ENCODE results near the gene TFF1. TPM values are rescaled to one million over a fixed set of nuclear protein-coding genes. Genes with fewer than 3 reads are reported as not detected.

TFF1 gene
- total RNA-seq, 2 donors from 2014 or later: not detected

GRCh38 chr21:42385619-42386018 is 19.3 kb upstream of the TFF1 start:
- intact Hi-C loops (cut with DNase I): no loop called here
- DNase-seq (ENCODE audit: low spot score): peak; percentile 69

- intact Hi-C loops (cut with DNase I): no loop called here
- DNase-seq (ENCODE audit: low spot score): peak; percentile 41
Observed at GRCh38 chr21:42384989-42385388, 18.7 kb upstream of the TFF1 start.

DNA sequence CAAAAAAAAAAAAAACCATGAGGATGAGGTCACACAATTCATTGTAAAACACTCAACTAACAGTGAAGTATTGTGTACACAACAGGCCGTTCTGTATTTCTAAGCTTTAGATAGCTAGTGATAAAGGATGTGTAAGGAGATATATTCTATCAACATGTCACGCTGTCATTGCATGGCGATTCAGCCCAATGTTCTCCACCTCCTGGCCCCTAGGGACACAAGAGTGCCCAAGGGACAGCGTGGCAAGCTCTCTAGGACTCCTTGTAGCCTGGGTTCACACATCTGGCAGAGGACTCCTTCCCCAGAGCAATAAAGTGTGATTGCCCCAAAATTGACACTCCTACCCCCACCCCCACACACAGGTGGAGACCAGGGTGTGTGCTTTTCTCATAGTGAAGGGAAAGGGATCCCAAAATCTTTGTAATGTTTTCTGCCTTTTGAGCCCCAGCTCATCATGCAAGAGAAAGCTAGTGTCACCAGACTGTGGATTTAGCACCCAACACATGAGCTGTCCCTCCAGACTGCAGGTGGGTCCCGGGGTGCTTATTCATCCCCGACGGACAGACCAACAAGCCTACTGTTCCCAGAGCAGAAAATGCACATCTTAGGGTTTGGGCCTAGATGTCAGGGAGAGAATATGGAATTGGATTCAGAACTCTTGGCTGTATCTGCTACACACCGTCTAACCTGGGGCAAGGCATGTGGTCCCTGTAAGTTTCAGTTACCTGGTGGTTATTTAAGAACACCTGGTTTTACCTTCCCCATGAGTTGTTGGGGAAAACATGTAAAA is 18.0 kb upstream of the TFF1 start:
- DNase-seq (ENCODE audit: low spot score): peak; percentile 34
- intact Hi-C loops (cut with DNase I): no loop called here

DNA sequence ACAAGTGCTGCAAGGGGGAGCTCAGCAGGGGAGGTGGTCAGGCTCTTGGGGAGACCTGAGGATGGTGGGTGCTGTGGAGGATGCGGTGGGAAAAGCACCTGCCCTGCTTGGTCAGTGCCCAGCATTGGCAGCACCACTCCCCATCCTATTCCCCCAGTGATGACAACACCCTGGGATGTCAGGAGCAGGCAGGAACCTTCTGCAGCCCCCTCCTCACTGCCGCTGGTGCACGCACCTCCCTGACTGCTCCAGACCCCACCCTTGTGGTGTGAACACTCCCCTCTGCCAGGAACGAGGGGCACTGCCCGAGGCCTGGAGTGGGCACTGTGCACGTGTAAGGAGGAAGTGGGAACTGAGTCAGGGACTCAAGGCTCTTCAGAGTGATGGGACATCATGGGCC is 17.0 kb upstream of the TFF1 start:
- peak; percentile 67 for DNase-seq (ENCODE audit: low spot score)
- intact Hi-C loops (cut with DNase I): no loop called here

- intact Hi-C loops (cut with DNase I): no loop called here
- DNase-seq (ENCODE audit: low spot score): no peak
Observed at GRCh38 chr21:42382915-42383314, 16.6 kb upstream of the TFF1 start.

- peak; percentile 25 for DNase-seq (ENCODE audit: low spot score)
- intact Hi-C loops (cut with DNase I): no loop called here
Observed at GRCh38 chr21:42381347-42381984, 15.1 kb upstream of the TFF1 start.

- intact Hi-C loops (cut with DNase I): no loop called here
- DNase-seq (ENCODE audit: low spot score): peak; percentile 50
Observed at GRCh38 chr21:42379426-42380215, 13.3 kb upstream of the TFF1 start.

- intact Hi-C loops (cut with DNase I): no loop called here
- no peak for DNase-seq (ENCODE audit: low spot score)
Observed at GRCh38 chr21:42378418-42378817, 12.1 kb upstream of the TFF1 start.

DNA sequence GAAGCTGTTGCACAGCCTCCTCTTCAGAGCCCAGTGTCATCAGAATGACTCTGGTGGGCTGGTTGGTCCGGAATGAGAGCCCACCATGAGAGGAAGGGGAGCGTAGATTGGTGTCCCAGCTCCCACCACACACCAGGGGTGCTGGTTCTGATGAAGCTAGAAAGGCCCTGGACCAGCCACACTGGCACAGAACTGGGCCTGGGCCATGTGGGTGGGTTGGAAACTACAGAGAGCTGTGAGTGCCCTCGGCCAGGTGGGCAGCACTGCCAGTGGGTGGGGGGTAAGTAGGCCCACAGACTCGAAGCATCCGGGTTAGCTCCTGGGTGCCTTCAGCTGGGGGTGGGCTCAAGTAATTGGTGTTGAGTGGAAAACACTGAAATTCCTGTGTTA is 11.6 kb upstream of the TFF1 start:
- intact Hi-C loops (cut with DNase I): no loop called here
- peak; percentile 30 for DNase-seq (ENCODE audit: low spot score)

DNA sequence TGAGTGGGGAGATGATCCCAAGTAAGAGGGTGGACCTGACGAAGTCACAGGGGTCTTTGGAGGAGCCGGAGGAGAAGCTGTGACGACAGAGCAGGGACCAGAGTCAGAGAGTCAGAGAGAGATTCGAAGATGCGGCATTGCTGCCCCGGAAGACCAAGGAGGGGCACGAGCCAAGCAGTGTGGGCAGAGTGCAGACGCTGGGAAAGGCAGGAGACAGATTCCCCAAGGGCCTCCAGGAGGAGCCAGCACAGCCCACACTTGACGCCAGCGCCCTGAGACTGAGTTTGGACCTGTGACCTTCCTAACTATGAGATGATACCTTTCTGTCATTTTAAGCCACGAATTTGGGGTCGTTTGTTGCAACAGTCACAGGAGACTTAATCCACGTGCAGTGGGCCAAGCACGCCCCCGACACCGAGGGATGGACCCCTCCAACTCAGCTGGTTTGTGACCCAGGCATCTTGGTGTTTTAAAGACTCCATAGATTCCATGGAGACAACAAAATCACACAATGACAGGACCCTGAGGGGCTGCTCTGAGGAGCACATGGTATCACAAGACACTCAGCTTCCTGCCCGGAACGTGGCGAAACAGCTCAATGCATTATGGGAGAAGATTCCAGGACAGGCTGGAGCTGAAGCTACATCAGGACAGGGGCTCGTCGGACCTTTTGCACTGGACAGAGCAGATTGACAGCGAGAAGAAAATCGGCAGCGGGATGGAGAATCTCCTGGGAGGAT is 11.0 kb upstream of the TFF1 start:
- intact Hi-C loops (cut with DNase I): no loop called here
- DNase-seq (ENCODE audit: low spot score): peak; percentile 46

DNA sequence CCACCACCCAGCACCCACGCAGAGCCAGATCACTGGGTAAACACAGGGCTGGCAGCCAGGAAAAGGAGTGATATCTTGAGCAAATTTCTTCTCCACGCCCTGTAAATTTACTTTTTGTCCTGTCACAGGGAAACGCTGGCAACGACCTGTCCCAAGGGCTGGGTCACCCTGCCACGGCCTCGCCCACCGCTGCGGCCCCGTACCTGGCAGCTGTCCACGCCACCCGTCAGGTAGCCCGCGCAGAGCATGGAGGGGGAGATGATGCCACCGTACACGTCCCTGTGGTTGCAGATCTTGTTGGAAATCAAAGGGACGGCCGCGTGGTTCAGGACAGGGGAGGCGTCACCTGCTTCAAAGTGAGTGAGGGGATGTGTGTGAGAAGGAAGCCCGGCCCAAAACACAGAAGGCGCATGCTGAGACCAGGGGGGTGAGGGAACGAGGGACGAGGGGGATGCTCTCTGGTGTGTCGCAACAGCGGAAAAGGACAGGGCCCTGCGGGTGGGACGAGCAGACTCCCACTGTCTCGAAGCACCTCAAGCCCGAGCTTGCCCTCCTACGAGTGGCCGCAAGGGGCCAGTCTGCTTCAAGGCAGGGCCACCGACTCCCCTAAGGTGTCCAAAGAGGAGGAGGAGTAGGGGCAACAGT is 10.1 kb upstream of the TFF1 start:
- intact Hi-C loops (cut with DNase I): no loop called here
- DNase-seq (ENCODE audit: low spot score): no peak

DNA sequence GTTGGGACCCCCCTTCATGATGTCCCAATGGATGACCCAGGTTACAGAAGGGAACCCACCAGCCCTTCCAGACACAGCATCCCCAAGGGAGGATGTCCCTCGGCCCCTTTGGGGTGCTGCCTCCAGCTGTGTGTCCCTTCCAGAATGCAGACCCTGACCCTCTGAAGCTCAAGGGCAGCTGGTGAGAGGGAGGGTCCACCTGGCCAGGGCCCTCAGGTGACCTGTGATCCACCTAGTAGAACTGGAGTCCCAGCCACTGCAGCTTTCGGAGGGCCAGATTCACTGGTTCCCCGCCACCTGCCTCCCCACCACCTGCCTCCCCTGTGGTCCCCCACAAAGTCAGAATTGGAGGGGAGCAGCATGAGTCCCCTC is 9.6 kb upstream of the TFF1 start:
- intact Hi-C loops (cut with DNase I): no loop called here
- no peak for DNase-seq (ENCODE audit: low spot score)

DNA sequence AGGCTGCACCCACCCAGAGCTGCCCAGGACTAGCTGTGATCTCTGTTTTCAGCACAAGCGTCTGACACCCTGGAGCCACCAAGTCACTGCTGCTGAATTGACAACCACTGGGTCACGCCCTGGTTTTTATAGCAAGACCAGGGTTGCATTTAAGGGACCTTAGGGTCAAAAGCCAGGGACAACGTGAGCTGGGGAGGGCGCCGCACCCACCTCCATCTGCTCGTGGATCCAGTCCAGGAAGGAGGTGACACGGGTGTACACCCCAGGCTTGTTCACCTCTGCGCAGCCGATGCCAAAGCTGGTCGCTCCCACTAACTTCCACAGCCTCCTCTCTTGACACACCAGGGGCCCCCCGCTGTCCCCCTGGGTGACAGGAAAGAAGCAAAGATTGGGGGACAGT is 9.2 kb upstream of the TFF1 start:
- DNase-seq (ENCODE audit: low spot score): no peak
- intact Hi-C loops (cut with DNase I): no loop called here

GRCh38 chr21:42374864-42375499 is 8.6 kb upstream of the TFF1 start:
- DNase-seq (ENCODE audit: low spot score): no peak
- intact Hi-C loops (cut with DNase I): no loop called here

DNA sequence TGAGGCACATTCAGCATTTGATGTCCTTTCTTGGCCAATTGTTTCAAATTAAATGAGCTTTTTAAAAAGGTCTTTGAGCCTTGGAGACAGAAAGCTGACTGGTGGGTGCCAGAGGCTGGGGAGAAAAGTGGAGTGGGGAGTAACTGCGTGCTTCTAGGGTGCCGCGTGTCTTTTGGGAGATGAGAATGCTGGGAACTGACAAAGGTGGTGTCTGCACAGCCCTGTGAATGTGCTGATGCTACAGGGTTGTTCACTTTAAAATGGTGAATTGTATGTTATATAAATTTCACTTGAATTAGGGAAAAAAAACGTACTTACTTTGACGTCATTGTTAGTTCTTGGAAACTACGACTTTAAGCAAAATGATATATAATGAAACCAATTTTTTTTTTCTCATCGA is 8.1 kb upstream of the TFF1 start:
- intact Hi-C loops (cut with DNase I): no loop called here
- DNase-seq (ENCODE audit: low spot score): no peak

DNA sequence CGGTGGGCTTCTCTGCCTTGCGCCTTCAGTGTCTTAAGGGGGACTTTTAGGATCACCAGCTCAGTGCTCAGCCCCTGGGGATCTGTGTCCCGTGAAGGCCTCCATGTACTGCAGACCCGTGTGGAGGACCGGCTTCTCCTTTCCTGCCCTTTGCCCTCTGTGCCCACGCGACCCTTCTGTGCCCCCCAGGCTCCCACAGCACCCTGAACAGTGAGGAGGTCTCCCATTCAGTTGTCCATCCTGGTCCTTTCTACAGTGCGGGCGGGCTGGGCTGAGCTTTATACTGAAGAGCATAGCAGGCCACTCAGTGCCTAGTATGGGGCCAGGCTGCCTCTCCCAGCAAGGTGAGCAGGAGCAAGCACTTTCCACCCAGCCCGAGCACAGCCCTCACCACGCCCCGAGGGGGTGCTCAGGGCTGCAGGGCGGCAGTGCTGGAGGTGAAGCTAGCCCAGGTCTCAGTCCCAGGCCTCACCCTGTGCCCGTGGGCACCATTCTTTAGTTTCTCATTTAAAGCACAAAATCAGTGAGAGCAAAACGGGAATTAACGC is 7.6 kb upstream of the TFF1 start:
- no peak for DNase-seq (ENCODE audit: low spot score)
- intact Hi-C loops (cut with DNase I): no loop called here

DNA sequence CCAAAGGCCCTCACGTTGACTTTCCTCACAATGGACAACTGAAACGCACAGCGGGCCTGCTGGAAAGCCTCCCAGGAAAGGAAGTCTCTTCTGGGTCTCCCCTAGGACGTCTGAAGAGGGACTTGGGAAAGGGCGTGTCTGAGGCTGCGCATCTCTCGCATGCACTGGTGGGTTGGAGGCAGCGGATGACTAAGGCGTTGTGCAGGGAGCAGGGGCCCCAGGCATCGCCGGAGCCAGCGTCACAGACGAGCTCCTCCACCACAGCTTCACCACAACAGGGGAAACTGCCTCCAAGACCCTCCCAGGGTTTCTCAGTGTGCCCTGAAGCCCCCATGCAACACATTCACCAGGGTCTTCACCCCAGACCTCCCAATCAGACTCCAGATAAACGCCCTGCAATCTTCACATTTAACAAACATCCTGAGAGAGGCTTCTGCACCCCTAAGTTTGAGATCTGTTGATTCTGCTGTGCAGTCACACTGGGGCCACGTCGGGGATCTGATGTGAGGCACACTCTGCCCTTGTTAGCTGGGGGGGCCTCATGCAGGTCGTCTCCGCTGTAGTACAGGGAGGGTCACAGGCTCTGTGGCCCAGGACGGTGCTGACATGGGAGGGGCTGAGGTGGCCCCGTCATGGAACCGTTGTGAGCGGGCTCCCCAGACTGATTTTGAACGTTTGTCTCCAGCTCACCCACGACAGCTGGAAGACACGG is 7.0 kb upstream of the TFF1 start:
- DNase-seq (ENCODE audit: low spot score): no peak
- intact Hi-C loops (cut with DNase I): no loop called here
